Hepatic stellate cell (primary cell): ENCODE measurements around the gene SLC39A11.

ENCODE experiments used
- DNase-seq: peaks from one replicate; pipeline ENCODE4 v3.0.0; 2011; ENCODE audit warnings: low spot score

The SLC39A11 gene

DNA sequence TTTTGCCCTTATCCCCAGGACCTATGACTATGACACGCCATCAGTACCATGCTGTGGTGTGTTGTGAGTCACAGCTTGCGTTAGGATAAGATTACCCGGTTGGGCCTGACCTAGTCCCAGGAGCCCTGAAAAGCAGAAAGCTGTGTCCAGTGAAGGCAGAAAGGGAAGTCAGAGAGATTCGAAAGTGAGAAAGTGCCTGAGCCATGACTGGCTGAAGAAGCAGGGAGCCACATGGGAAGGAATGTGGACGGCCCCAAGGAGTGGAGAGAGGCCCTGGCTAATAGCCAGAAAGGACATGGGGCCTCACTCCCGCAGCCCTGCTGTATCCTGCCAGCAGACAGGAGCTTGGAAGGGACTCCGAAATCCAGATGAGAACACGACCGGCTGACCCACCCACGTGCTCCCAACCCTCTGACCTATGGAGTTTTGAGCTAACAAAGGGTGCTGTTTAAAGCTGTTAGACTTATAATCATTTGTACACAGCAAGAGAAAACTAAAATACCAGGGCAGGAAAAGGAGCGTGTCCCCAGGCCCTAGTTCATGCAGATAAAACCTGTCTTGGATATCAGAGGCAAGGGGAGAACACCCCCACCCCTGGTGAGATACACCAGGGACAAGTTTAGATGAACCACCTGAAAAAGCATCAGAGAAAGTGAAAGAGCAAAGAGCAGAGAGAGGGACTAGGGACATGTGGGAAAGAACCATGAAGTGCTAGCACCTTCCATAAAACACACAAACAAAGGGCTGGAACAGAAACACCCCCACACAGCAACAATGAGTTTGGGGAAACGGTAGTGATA lies 115.3 kb downstream of the SLC39A11 start:
- peak; percentile 90 for DNase-seq

DNA sequence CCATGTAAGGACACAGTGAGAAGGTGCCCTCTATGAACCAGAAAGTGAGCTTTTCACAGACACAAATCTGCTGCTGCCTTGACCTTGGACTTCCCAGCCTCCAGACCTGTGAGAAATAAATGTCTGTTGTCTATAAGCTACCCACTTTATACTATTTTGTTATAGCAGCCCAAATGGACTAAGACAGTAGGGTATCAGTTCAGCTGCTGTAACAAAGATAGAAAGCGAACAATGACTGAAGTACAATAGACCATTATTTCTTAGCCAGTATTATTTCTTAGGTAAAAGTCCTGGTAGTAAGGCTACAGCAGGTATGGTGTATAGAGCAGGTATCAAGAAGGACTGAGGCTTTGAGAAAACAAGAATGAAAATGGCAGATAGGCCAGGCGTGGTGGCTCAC lies 117.0 kb downstream of the SLC39A11 start:
- no peak for DNase-seq

DNA sequence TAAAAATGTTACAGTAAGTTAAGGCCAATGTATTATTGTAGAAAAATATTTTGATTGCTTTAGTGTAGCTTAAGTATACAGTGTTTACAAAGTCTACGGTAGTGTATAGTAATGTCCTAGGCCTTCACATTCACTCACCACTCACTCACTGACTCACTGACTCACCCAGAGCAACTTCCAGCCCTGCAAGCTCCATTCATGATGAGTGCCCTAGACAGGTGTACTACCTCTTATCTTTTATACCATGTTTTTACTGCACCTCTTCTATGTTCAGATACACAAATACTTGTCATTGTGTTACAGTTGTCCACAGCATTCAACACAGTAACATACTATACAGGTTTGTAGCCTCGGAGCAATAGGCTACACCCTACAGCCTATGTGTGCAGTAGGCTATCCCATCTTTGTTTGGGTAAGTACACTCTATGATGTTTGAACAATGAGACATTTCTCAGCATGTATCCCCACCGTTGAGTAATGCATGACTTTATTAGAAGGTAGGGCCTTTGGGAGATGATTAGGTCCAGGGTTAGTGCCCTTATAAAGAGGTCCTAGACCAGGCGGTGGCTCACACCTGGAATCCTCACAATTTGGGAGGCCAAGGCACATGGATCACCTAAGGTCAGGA lies 117.8 kb downstream of the SLC39A11 start:
- DNase-seq, result no peak

DNA sequence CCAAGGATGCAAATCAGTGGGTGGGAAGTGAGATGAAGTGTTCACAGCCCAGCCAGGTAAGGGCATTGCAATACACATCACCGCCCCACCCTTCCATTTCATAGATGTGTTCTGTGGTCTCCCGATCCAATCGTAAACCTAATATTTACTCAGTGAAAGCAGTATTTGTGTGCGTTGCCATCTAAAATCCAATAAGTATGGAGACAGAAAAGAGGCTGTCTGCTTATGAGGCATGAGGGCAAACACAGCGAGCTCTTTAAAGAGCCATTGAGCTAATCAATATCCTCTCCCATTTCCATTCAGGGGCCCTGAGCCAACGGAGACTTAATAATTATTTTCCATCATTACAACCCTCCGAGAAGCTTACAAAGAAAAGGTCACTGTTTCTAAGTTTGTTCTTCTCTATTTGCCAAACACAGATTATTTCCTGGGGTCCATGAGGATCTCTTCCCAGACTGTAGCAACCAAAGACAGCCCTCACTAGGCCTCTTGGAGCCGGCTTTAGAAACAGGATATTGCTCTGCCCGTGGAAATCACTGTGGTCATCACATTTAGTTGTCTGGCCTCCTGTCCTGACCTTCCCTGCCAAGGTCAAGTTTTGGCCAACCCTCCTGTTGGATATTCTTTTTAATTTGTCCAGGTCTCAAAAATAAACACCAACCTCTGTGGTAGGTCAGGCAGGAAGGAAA lies 120.1 kb downstream of the SLC39A11 start:
- DNase-seq, result no peak

DNA sequence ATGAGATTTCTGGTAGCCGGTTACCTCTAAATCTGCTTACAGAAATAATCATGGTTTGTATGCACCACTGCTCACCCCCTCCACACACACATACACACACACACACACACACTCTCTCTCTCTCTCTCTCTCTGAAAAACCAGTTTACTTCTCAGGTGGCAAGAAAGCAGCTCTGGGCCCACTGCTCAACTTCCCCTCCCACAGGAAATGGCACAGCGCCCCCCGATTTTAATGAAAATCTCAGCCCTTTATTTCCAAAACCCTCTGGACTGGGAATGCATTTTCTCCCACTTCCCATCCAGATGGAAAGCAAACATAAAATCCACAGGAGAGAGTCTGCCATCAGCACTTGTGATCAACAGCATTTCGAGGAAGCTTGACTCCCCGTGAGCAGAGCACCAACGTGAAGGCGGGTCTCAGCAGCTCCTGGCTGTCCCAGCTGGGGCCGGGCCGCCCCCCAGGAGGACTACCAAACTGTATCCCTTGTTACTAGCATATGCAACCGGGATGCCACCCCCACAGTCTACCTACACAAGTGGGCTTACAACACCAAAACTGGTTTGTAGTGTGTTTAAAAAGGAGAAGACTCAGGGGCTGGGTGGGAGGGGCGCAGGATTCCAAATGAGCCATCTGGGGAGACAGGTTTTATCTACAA lies 121.1 kb downstream of the SLC39A11 start:
- DNase-seq, result no peak

DNA sequence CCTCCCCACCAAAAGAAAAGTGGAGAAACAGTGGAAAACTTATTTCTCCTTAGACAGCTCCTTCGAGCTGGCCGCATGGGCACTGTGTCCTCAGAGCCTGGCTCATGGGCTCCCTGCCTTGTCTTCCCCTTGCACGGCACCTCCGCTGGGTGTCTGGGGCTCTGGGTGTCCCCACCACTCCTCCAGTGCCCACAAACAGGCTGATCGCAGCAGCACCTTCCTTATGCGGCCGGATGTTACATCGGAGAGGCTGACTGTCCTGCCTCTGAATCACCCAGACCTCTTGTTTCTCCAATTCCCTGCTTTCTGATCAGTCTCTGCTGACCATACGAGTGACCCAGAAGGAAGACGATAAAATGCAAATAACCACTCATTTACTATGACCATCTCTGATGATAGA lies 121.7 kb downstream of the SLC39A11 start:
- DNase-seq, result no peak

DNA sequence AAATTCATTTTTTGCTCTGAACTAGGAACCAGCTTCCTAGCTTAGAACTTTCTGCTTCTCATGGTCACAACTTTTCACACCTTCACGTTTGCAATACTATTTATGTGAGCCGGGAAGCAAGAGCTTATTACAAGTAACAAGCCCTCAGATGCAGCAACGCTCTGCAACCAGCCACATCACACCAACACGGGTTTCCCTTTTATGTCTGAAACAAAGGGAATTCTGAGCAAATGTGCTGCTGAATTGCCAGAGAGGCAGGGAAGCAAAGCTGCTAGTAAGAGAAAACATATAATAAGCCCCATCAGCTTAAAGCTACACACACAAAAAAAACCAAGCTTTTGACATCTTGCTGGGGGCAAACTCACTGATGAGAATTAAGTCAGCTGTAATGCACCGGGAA lies 122.2 kb downstream of the SLC39A11 start:
- no peak for DNase-seq

DNA sequence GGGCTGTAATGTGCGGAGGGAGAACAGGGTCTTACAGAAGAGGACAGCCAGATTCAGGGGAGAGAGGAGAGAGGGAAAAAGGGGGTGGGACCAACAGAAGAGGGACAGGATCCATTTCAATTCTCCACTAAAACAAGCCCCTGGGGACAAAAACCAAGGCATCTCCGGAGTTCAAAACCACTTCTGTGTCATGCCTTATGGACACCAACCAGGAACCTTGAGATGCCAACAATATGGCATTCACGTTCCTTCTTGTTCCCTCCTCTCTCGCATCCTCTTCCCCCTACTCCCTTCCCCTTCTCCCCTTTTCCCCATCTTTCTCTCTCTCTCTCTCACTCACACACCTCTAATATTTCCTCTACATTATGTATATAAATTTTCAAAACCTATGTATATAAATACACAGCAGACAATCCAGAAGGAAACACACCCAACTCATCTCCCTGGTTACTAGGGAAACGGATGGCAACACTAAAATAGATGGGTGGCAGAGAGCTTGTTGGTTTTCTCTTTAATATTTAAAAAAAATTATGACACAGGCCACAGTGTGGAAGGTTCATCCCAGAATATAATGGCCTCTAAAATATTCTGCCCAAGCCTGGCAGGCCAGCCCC lies 123.1 kb downstream of the SLC39A11 start:
- no peak for DNase-seq

DNA sequence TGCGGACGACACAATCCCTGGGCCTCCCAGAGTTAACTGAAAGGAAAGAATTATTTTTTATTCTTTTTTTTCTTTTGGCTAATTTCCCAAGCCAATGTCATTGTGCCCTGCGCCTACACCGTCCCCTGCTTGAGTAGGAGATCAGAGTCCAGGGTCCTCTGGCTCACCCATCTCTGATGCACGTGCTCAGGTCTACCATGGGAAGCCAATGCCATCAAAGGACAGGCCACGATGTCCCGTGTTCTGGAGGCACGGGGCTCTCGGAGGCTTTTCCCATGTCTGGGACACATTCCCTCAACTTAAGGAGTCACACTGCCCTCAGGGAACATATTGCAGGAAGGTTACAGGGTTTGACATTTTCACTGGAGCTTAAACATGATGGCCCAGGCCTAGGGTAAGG lies 123.7 kb downstream of the SLC39A11 start:
- no peak for DNase-seq

DNA sequence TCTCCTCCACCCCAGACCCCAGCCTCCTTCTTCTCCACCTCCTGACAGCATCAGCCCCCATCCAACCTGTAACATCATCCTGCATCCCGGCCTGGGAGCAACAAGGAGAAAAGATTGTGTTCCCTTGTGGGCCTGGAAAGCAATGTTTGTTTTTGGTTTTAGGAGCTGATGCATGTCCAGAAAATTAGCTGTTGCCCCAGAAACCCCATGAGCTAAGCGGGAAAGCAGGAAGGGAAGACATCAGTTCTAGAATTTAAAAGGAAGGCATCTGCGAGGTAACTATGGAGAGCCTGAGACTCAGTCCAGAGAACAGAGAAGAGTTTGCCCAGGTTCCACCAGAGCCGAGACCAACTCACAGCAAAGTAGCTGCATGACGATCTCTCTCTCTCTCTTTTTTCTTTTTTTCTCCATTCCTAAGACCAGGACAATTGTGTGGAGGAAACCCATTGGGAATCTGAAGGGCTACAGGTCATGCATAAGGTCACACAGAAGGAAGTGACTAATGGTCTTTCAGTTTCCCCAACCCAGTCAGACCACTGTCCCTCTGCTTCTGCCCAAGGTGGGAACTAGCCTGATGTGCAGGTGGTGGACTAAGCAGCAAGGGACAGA lies 124.4 kb downstream of the SLC39A11 start:
- DNase-seq, result no peak

DNA sequence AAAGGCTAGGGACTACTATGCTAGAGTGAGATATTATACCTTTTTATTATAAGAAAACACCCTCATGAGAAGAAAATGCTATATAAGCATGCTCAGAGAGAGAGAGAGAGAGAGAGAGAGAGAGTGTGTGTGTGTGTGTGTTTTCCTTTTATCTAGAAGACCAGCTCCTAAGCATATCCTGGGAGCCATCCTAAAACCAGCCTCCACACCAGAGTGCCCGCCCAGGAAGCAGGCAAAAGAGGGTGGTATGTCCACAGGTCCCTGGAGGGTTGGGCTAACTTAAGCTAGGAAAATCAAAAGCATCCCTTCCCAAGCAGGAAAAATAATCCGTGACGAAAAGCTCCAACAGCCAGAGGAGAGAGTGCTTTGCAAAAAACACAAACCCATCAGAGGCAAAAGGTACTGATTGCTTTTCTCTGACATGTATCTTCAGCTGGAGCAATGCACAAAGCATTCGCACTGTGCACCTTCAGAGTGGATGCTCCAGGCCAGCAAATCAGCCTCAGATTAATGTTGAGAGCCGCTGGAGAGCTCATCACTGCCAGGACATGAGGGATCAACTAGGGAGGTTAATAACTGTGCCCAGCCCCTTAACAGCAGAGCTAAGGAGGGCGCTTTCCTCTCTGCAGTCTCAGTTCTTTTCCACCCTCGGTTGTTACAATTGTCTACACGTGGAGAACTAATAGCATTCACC lies 125.1 kb downstream of the SLC39A11 start:
- DNase-seq, result no peak

DNA sequence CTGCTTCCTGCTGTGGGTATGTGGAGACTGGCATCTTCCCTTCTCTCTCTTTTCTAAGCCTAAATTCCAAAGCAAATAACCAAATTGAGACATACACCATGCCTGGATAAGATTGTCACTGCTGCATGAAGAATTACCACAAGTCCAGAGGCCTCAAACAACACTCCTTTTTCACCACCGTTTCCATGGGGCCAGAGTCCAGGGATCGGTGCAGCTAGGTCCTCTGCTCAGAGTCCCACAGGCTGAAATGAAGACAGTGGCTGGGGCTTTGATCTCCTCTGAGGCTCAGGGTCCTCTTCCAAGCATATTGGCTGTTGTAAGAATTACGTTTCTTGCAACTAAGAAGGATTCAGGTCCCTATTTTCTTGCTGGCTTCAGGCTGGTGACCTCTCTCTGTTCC lies 130.4 kb downstream of the SLC39A11 start:
- no peak for DNase-seq

DNA sequence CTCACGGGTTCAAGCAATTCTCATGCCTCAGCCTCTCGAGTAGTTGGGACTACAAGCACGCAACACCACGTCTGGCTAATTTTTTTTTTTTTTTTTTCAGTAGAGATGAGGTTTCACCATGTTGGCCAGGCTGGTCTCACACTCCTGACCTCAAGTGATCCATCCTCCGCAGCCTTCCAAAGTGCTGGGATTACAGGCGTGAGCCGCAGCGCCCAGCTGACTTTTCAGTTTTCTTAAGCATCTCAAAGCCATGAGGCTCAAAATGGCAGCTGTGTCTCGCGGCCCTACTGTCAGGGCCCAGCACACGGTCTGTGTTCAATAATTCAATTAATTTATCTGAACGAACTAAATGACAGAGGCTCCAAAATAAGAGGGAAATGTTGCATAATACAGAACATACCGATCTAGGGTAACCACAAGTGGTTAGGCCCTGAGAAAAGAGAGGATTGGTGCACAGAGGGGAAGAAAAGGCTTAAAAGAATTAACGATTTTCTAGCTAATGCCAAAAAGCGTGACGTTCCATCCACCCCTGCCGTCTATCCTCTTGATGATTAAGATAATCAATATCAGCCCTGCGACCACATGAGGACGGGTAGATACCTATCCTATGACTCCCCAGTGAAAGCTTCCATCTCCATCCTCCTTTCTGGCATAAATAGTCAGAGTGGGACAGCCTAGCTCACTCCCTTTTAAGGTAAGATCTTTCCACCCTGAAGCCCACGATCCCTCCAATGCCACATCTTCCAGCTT lies 136.9 kb downstream of the SLC39A11 start:
- DNase-seq, result no peak

DNA sequence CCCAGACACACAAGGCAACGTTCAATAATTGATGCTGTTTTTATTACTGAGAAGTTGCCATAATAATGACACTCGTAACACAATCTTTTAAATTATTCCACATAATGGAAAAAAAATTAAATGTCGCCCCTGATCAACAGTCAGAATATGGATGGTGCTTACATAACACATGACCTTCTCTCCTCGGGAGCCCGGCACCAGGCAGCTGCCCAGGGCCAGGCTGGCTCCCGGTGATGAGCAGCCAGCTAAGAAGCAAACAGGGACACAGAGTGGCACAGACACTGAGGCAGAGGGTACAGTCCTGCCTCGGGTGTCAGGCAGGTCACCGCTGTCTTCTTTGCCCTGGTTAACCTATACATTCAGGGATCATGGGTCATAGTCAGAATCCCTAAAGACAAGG lies 137.9 kb downstream of the SLC39A11 start:
- no peak for DNase-seq

DNA sequence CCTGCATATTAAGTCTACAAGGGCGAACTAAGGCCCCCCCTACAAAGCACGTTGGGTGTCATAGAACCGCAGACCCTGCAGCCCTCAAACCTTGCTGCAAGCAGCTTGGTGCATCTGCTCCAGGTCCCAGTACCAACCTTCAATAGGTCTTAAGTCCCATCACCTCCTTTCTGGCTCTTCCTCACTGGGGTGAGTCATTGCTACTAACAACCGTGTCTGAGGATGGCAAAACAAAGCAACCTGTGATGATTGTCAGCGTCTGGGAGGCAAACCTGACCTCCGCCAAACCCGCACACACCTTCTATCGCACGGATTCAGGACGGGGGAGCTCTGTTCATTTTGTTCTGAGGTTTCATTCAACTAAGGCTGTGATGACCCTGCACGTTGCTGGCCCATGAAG lies 138.9 kb downstream of the SLC39A11 start:
- no peak for DNase-seq

DNA sequence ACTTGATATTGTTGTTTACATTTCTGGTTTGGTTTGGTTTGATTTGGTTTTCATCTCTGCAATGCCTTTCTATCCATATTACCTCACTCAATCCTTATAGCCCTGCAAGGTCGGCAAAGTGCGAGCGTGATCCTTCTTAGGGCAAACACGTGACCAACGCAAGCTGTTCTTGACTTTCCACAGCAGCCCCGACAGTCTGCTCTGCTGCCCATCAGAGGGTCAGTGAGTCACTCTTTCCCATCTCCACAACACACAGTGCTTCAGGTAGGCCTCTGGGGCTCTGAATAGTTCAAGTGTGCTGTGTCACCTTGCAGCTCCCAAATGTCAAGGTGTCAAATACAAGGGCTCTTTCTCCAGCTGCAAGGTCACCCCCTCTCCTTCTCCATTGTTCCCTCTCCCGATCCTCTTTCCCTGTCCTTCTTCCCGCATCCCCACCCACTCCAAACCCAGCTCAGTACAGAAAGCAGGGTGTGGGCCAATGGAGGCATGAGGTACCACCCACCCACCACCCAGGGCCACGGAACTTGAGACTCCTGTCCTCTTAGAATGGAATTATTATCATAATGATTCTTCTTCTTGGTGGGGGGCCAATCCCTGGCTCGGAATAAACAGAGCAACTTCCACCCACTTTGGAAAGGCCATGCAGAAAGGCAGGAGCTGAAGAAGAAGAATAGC lies 139.7 kb downstream of the SLC39A11 start:
- DNase-seq, result no peak

DNA sequence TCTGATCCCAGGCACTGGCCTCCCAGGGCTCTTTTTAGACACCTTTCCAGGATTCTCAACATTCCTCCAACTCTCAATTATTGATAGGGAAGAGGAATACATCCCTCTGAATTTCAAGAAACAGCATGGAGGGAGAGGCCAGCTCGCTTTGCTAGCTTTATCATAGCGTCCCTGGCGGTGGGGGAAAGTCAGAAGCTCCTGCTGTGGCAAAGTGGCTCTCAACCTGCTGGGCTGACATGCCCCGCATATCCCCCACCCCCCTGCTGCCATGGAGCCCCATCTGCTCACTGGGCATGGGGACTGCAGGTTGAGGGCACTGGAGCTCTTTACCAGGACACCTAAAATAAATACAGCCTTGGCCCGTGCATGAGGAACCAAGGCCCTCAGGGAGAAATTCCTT lies 140.3 kb downstream of the SLC39A11 start:
- no peak for DNase-seq

DNA sequence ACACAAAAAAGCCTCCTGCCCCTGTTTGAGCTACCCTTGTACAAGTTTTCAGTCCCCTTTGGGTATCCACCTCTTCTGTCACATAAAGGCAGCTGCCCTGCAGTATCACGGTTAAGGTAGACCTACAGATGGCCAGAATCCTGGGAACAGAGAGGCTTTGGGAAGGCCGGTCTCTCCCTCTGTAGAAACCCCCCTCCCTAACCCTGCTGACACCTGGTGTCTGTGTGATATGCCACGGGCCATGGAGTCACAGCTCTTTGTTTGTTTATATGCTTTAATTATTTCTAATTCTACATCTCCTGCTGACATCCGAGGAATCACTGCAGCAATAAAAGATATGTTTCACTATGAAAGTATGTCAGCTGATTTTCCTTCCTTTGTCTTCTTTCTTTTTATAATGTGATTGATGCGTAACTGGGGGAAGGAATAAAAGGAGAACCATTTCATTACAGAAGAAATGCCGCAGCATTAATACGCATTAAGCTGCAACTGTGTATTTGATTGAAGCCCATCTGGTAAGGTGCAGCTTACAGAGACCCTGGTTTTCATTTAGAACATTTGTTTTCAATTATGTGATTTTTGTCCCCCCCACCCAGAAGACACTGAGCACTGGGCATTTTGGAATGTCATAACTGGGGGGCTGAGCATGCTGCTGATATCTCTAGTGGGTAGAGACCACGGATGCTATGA lies 142.1 kb downstream of the SLC39A11 start:
- DNase-seq, result no peak

DNA sequence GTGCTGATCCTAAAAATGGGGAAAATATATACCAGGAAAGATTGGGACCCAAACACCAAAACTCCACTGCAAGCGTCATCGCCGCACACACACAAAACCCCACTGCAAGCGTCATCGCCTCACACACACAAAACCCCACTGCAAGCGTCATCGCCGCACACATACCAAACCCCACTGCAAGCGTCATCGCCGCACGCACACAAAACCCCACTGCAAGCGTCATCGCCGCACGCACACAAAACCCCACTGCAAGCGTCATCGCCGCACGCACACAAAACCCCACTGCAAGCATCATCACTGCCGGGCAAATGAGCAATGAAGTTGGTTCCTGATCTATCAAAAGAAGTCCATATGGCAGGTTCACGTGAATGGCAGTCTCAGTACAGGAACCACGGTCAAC lies 144.4 kb downstream of the SLC39A11 start:
- no peak for DNase-seq
